T-helper 22 cell (primary cell): ENCODE data around the gene HDAC9.

Source experiments
- DNase-seq: peaks from one replicate; pipeline ENCODE4 v3.0.0-alpha.2; 2020; ENCODE audit warnings: low read depth

Gene HDAC9

GRCh38 chr7:18558503-18558902 is 63.0 kb downstream of the HDAC9 start:
- no peak for DNase-seq

- DNase-seq, result no peak
Measured at GRCh38 chr7:18558910-18559309, 63.4 kb downstream of the HDAC9 start.

- no peak for DNase-seq
Measured at GRCh38 chr7:18559756-18560155, 64.2 kb downstream of the HDAC9 start.

- DNase-seq, result no peak
Measured at GRCh38 chr7:18564779-18565178, 69.2 kb downstream of the HDAC9 start.

GRCh38 chr7:18565337-18565736 is 69.8 kb downstream of the HDAC9 start:
- no peak for DNase-seq

- no peak for DNase-seq
Measured at GRCh38 chr7:18566205-18566604, 70.7 kb downstream of the HDAC9 start.

GRCh38 chr7:18566829-18567228 is 71.3 kb downstream of the HDAC9 start:
- no peak for DNase-seq

GRCh38 chr7:18570441-18570840 is 74.9 kb downstream of the HDAC9 start:
- no peak for DNase-seq

- no peak for DNase-seq
Measured at GRCh38 chr7:18570890-18571478, 75.4 kb downstream of the HDAC9 start.

- no peak for DNase-seq
Measured at GRCh38 chr7:18572154-18572553, 76.6 kb downstream of the HDAC9 start.

GRCh38 chr7:18572885-18573284 is 77.3 kb downstream of the HDAC9 start:
- no peak for DNase-seq

- DNase-seq, result no peak
Measured at GRCh38 chr7:18573410-18574234, 78.1 kb downstream of the HDAC9 start.

- DNase-seq, result no peak
Measured at GRCh38 chr7:18574235-18574540, 78.6 kb downstream of the HDAC9 start.

- no peak for DNase-seq
Measured at GRCh38 chr7:18574676-18575075, 79.1 kb downstream of the HDAC9 start.

- no peak for DNase-seq
Measured at GRCh38 chr7:18575622-18576572, 80.3 kb downstream of the HDAC9 start.

- DNase-seq, result no peak
Measured at GRCh38 chr7:18577096-18577771, 81.7 kb downstream of the HDAC9 start.

GRCh38 chr7:18579698-18580097 is 84.1 kb downstream of the HDAC9 start:
- DNase-seq, result no peak

- no peak for DNase-seq
Measured at GRCh38 chr7:18580950-18581349, 85.4 kb downstream of the HDAC9 start.

GRCh38 chr7:18583305-18583704 is 87.8 kb downstream of the HDAC9 start:
- no peak for DNase-seq

- no peak for DNase-seq
Measured at GRCh38 chr7:18590241-18590640, 94.7 kb downstream of the HDAC9 start.

- DNase-seq, result no peak
Measured at GRCh38 chr7:18590744-18591340, 95.3 kb downstream of the HDAC9 start.
